NCI-H748 (cell line): ENCODE results near the gene SELL.
"Not testable (repeated sequence)": the region's sequence is repeated elsewhere in the genome, so short reads cannot be mapped to it uniquely, and the experiment has no call there.

Source experiments
- DNase-seq: peaks from one replicate; lab custom pipeline; 2025; ENCODE audit not compliant: unreplicated experiment; lab: John Stamatoyannopoulos, UW

The SELL gene

GRCh38 chr1:169707912-169708604 lies 3.4 kb downstream of the SELL start:
- DNase-seq: no peak

- DNase-seq: no peak
Measured at GRCh38 chr1:169704797-169705196, 6.6 kb downstream of the SELL start.

GRCh38 chr1:169701261-169702005 lies 10.0 kb downstream of the SELL start:
- no peak for DNase-seq

- DNase-seq: no peak
Measured at GRCh38 chr1:169699707-169700106, 11.7 kb downstream of the SELL start.

- DNase-seq: no peak
Measured at GRCh38 chr1:169698976-169699375, 12.4 kb downstream of the SELL start.

- no peak for DNase-seq
Measured at GRCh38 chr1:169697755-169698154, 13.7 kb downstream of the SELL start.

GRCh38 chr1:169696273-169697100 lies 14.9 kb downstream of the SELL start:
- DNase-seq: no peak

GRCh38 chr1:169694304-169695075 lies 16.9 kb downstream of the SELL start:
- no peak for DNase-seq

- DNase-seq: no peak
Measured at GRCh38 chr1:169692756-169693460, 18.5 kb downstream of the SELL start.

- no peak for DNase-seq
Measured at GRCh38 chr1:169690489-169690888, 20.9 kb downstream of the SELL start.

GRCh38 chr1:169689395-169689794 lies 22.0 kb downstream of the SELL start:
- DNase-seq: no peak

- not testable (repeated sequence) for DNase-seq
Measured at GRCh38 chr1:169688377-169688776, 23.0 kb downstream of the SELL start.

GRCh38 chr1:169683661-169684060 lies 27.8 kb downstream of the SELL start:
- no peak for DNase-seq

GRCh38 chr1:169683168-169683567 lies 28.3 kb downstream of the SELL start:
- not testable (repeated sequence) for DNase-seq

GRCh38 chr1:169682071-169682470 lies 29.3 kb downstream of the SELL start:
- no peak for DNase-seq

GRCh38 chr1:169681140-169681539 lies 30.3 kb downstream of the SELL start:
- DNase-seq: no peak

- no peak for DNase-seq
Measured at GRCh38 chr1:169680377-169681019, 30.9 kb downstream of the SELL start.

GRCh38 chr1:169679692-169680091 lies 31.7 kb downstream of the SELL start:
- DNase-seq: no peak

GRCh38 chr1:169676001-169676400 lies 35.4 kb downstream of the SELL start:
- DNase-seq: no peak

- DNase-seq: no peak
Measured at GRCh38 chr1:169670836-169671235, 40.6 kb downstream of the SELL start.
